Hematopoietic multipotent progenitor cell treated with erythropoietin and hydrocortisone succinate and interleukin-3 and kit ligand, for 8 days (in vitro differentiated cells): ENCODE data around the gene TMEM114.

Experiments used
- DNase-seq: peaks from one replicate; pipeline ENCODE4 v3.0.0-alpha.2; 2015

The TMEM114 gene

DNA sequence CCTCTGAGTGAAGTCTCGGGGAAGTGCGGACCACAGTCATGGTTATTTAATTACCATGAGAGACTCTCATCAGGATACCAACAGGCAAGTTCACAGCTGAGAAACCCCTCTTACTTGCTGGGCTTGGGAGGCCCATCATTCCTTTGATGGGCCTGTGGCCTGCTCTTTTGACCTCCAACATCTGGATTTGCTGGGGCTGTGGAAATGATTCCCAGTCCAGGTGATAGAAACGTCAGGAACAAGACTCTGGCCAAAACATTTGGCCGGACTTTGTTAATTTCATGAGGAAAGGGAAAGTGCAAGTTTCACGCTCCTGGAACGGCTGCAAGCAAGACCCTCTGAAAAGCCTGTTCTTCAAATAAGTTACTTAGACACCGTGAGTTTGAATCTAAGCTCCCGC is 42.5 kb downstream of the TMEM114 start:
- no peak for DNase-seq

DNA sequence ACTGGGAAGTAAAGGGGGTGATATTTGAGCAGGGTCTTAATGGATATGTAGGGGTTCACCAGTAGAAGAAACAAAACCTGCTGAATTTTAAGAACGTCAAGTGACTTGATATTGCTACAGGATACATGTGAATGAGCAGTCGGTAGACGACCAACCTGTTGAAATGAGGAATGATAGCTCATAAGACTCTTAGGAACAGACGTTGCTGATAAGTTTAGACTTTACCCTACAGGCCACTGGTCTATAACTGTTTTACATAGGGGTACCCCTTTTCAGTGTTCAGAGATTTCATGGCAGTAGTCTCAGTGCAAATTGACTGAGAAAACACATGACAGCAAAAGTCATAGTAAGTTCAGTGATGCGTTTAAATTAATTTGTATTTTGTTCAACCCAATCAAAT is 45.9 kb downstream of the TMEM114 start:
- no peak for DNase-seq

DNA sequence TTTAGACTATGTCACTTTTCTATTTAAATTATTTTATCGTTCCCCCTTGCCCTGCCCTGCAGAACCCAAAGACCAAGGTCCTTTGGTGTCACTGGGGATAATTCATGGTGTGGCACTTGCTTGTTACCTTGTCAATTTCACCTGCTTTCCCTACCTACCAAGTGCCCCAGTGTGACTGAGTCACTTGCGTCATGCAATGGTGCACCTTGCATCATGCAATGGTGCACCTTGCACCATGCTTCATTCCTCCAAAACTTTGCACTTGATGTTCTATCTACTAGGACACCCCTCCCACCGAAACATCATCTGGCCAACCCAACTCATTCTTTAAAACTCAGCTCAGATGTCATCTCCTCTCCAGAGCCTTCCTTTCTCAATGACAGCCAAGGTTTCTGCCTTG is 47.1 kb downstream of the TMEM114 start:
- DNase-seq, result no peak

DNA sequence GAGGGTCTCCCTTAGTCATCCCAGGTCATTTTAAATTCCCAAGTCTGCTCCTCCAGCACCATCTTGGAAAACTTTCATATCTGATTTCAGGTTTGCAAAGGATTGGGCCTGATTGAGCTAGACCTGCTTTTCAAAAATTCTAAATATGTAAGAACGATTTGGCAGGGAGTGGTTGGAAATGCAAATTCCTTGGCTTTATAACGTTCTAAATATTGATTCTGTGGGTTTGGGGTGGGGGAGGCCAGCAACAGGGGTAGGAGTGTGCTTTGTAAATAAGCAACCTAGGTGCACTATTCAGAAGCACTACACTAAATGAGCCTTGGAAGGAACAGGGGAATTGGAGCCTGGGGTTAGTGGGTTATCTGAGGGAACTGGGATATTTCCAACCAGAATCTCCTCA is 47.9 kb downstream of the TMEM114 start:
- DNase-seq, result no peak

DNA sequence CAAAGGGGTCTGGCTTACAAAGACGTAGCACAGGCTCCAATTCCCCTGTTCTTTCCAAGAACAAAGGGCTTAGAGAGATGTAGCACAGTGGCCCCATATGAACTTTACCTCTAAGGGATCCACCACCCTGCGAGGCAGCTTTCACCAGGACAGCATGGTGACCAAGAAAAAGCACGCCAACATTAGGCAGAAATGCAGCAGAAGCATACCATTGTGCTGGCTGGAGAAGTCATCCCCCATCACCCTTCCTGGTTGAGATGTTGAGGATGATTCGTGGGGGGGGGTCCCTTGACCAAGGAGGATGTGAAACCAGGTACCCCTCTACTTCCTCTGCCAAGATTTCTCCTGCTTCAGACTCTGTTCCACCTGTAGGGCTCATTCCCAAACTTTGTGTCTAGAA is 48.4 kb downstream of the TMEM114 start:
- DNase-seq, result no peak

DNA sequence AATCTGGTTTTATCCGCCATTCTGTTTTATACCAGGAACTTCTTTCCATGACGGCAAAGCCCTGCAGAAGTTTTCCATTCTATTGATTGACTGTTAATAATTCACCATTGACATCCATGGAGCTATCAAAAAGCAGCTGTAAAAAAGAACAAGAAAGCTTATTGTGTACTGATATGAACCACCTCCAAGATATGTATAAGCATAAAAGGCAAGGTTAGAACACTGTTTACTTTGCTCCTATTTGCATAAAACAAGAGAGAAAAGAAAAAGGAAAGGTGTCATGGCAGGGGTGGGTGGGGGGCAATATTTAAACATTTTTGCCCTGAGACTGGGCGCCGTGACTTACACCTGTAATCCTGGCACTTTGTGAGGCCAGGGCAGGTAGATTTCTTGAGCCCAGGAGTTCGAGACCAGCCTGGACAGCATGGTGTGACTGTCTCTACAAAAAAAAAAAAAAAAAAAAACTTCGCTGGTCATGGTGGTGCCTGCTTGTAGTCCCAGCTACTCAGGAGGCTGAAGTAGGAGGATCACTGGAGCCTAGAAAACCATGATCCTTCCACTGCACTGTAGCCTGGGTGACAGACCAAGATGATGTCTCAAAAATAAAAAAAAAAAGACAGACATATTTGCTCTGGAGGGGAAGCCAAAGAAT is 52.5 kb downstream of the TMEM114 start:
- DNase-seq, result no peak

DNA sequence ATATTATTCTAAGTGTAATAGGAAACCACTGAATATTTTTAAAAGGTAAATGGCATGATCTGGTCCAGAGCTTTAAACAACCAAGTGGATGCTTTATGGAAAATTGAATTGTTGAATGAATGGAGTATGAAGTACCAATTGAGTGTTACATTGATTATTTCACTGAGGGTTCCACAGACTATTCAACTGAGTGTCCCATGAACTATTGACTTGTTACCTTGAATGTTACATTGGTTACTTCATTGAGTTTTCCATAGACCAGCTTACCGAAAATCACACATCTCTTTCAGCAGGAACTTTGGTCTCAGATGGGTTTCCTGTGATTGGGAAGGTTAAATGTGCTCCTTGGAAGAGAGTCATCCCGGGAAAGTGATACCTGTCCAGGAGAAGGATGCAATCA is 56.8 kb downstream of the TMEM114 start:
- no peak for DNase-seq

DNA sequence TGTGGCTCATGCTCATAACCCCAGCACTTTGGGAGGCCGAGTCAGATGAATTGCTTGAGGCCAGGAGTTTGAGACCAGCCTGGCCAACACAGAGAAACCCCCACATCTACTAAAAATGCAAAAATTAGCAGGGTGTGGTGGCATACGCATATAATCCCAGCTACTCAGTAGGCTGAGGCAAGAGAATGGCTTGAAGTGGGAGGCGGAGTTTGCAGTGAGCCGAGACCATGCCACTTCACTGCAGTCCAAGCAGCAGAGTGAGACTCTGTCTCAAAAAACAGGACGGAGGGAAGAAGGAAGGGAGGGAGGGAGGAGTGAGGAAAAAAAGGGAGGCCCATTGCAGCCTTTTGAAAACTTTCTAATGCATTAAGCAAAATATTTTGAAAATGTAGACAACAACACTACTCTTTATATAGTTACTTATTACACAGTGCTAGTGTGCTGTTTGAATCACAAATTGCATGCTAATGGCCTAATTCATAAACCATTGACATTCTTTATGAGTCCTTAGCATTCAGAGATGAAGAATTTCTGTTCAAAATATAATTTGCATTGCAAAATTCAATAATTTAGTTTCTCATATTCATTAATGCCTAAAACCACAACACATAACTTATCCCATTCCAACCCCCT is 59.4 kb downstream of the TMEM114 start:
- no peak for DNase-seq

DNA sequence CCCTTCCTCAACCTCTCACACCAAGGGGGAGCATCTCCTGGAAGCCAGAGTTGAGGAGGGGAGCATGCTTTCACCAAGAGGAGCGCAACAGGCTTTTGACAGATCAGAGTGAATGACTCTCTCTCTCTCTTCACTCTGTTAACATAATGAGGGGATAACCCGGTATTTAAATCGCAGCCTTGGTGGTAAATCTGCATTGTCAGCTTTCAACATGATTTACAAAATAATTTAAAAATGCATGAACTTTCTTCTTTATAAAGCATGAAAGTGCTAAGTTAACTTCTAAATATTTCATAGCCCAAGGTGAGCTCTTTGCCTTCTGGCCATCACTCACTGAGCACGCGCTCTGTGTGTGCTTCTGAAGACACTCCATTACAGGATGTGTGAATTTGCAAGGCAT is 61.8 kb downstream of the TMEM114 start:
- no peak for DNase-seq

DNA sequence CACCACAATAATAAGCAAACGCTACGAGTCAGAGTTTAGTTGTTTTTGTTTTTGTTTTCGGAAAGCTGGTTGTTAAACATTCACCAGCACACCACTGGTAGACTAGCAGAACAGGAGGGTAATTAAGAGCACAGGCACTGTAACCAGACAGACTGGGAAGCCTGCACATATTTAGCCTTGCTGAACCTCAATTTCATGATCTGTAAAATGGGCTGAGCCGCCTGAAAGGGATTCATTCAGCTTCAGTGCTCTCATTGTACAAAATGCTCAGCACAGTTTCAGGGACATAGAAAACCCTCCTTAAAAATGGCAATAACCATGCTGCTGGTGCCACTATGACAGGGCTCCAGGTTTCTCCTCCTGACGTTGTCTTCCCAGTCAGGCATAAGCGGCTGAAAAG is 66.4 kb downstream of the TMEM114 start:
- DNase-seq, result no peak

DNA sequence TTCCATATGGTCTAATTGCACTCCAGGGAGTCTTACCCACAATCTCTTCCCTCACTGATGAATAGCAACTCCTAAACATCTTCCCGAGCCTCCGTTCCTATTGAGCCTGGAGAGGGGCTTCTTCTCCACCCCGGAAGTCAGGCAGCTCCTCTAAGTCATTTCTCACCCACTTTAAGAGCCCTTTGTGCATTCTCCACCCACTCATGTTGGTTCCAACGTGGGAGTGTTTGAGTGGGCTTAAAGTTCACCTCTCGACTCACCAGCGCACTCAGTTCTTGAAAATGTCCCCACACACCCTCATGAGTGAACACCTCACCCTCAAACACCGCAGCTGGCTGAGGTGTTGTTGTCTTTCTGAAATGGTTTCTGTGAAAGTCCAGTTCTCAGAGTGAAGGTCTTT is 67.6 kb downstream of the TMEM114 start:
- no peak for DNase-seq

DNA sequence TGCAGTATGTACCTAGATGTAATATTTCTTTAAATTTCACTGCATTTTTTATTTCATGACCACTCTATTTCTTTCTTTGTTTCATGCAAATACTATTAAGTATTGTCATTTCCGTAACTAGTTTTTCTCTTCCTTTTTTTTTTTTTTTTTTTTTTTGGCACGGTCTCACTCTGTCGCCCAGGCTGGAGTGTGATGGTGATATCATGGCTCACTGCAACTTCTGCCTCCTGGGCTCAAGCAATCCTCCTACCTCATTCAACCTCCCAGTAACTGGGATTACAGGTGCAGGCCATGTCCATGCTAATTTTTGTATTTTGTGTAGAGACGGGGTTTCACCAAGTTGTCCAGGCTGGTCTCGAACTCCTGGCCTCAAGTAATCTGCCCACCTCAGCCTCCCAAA is 70.7 kb downstream of the TMEM114 start:
- no peak for DNase-seq
